Vagina (tissue), 2 donors: ENCODE data around the gene SLAMF9.

Experiments
- CTCF ChIP-seq, 3 experiments: fragments of 450-650 bp in 2 of 3; fragments of 200-600 bp in 1 of 3; sonication (generic) in 1 of 3; IDR thresholded peaks; one replicate each; pipeline ENCODE4 v1.5.1; 2017 to 2019; ENCODE audit warnings: antibody characterized with exemption in 3 of 3, mild to moderate bottlenecking in 2 of 3, moderate library complexity in 2 of 3
- POLR2A ChIP-seq, 2 donors: fragments of 450-650 bp; IDR thresholded peaks; one replicate each; pipeline ENCODE4 v1.6.1; 2017; ENCODE audit warnings: antibody characterized with exemption in 2 of 2, mild to moderate bottlenecking in 2 of 2, moderate library complexity in 2 of 2
- POLR2AphosphoS5 ChIP-seq, 2 donors: sonication (generic); formaldehyde crosslinking; IDR thresholded peaks; one replicate each; pipeline ENCODE4 v1.9.0; 2017; ENCODE audit warnings: antibody characterized with exemption in 2 of 2, mild to moderate bottlenecking in 2 of 2, low read depth in 1 of 2; ENCODE audit not compliant: insufficient read depth in 1 of 2

- TF ChIP-seq CTCF (IDR thresholded peaks at IDR 0.05) (no peak), POLR2A (IDR thresholded peaks at IDR 0.05) (no peak), POLR2AphosphoS5 (IDR thresholded peaks at IDR 0.05; ENCODE audit: insufficient read depth in 1 of 2, low read depth in 1 of 2) (no peak)
Observed at GRCh38 chr1:159908031-159908940, 45.8 kb downstream of the SLAMF9 start.
